GM10266 (cell line): ENCODE results near the gene FAF1.

ENCODE experiments used
- DNase-seq: peaks from one replicate; pipeline ENCODE4 v3.0.0; 2012; ENCODE audit errors: extremely low spot score
- TF ChIP-seq, protein P1 (sequence below): IDR thresholded peaks from 2 replicates; pipeline ENCODE4 v1.5.1; 2012; ENCODE audit warnings: mild to moderate bottlenecking, low read depth; ENCODE audit not compliant: control insufficient read depth, insufficient read depth; ENCODE audit errors: missing control alignments

Gene FAF1

GRCh38 chr1:50562106-50562505, 398.0 kb downstream of the FAF1 start:
- no peak for DNase-seq
- TF ChIP-seq, protein P1, sequence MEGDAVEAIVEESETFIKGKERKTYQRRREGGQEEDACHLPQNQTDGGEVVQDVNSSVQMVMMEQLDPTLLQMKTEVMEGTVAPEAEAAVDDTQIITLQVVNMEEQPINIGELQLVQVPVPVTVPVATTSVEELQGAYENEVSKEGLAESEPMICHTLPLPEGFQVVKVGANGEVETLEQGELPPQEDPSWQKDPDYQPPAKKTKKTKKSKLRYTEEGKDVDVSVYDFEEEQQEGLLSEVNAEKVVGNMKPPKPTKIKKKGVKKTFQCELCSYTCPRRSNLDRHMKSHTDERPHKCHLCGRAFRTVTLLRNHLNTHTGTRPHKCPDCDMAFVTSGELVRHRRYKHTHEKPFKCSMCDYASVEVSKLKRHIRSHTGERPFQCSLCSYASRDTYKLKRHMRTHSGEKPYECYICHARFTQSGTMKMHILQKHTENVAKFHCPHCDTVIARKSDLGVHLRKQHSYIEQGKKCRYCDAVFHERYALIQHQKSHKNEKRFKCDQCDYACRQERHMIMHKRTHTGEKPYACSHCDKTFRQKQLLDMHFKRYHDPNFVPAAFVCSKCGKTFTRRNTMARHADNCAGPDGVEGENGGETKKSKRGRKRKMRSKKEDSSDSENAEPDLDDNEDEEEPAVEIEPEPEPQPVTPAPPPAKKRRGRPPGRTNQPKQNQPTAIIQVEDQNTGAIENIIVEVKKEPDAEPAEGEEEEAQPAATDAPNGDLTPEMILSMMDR, result no peak

- TF ChIP-seq, protein P1, result no peak
- DNase-seq, result no peak
Measured at GRCh38 chr1:50559421-50559820, 400.6 kb downstream of the FAF1 start.

DNA sequence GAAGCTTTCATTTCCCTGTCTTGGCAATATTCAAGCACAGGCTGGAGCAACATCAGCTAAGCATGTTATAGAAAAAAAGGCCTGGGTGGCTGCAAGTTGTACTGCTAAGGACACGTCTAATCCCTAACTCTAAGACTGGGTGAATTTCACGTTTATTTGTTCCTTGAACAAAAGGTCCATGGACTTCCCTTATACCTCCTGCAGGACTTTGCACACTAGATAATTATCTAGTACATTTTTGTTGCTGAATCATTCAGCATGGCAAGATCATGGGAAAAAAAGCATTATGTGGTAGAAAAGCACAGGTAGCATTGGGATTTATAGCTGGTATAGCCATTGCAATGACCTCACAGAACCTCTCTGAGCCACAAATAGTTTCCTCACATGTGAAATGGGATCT, 406.1 kb downstream of the FAF1 start:
- TF ChIP-seq, protein P1, result no peak

GRCh38 chr1:50548243-50548642, 411.8 kb downstream of the FAF1 start:
- TF ChIP-seq, protein P1, result no peak
- no peak for DNase-seq

More for the DNA sequence above, 406.1 kb downstream of the FAF1 start:
- DNase-seq, result no peak

DNA sequence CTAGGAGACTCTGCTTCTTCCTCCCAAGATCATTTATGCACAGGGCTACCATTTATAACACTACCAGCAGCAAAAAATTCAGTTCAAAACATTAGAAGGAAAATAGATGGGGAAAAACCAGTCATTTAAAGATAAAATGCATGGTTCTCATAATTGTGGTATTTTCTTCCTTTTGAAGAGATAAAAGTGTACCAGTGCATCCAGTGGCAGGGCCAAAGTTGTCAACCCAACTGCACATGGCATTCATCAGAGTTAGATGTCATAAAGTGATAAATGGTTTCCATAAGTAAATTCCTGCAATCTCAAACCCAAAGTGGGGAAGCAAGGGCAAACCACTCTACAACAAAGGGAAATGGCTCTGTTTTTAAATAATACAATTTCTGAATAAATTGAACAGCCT, 417.7 kb downstream of the FAF1 start:
- no peak for DNase-seq

GRCh38 chr1:50538476-50538875, 421.6 kb downstream of the FAF1 start:
- TF ChIP-seq, protein P1, result no peak
- no peak for DNase-seq

More for the DNA sequence above, 417.7 kb downstream of the FAF1 start:
- TF ChIP-seq, protein P1, result no peak

GRCh38 chr1:50531601-50532000, 428.5 kb downstream of the FAF1 start:
- TF ChIP-seq, protein P1, result no peak

More at GRCh38 chr1:50531601-50532000, 428.5 kb downstream of the FAF1 start:
- no peak for DNase-seq
